Measurements from ENCODE around the gene KIAA0040.

KIAA0040 gene

DNA sequence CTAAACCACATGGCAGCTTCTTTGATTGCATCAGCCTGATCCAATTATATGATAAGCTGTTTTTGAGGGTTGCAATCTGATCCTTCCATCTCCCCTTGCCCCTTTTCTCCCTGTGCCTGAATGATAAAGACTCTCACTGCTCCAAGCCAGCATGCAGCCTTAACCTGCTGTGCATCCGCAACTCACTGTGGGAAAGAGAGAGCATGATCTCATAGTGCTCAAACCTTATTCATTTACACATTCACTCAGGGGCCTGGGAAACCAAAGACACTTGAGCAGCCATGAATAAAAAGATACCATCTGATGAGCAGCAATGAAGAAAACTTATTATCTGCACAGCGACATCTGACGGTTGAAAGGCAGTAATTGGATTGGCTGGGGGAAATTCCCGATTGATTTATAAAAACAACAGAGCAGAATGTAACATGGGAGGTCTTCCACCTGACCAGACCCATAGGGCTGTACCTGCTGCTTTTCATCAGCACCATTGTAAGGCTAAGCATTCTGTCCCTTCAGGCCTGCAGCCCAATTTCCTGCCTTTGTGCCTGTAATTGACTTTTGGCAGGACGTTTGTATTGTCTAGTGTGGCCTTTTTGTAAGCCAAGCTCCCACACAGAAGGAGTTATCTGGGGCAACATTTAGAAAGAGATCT lies 62.5 kb downstream of the KIAA0040 start:
- DNase-seq (ENCODE audit: low read depth): peak; percentile 22
- H3K4me3 ChIP-seq (ENCODE audit: control insufficient read depth, low read depth, low read length): no peak overlapping the region
- TF ChIP-seq, protein P1, sequence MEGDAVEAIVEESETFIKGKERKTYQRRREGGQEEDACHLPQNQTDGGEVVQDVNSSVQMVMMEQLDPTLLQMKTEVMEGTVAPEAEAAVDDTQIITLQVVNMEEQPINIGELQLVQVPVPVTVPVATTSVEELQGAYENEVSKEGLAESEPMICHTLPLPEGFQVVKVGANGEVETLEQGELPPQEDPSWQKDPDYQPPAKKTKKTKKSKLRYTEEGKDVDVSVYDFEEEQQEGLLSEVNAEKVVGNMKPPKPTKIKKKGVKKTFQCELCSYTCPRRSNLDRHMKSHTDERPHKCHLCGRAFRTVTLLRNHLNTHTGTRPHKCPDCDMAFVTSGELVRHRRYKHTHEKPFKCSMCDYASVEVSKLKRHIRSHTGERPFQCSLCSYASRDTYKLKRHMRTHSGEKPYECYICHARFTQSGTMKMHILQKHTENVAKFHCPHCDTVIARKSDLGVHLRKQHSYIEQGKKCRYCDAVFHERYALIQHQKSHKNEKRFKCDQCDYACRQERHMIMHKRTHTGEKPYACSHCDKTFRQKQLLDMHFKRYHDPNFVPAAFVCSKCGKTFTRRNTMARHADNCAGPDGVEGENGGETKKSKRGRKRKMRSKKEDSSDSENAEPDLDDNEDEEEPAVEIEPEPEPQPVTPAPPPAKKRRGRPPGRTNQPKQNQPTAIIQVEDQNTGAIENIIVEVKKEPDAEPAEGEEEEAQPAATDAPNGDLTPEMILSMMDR (conservative IDR thresholded peaks at IDR 0.05; ENCODE audit: control insufficient read depth, insufficient read depth, low read depth, low read length): no peak

DNA sequence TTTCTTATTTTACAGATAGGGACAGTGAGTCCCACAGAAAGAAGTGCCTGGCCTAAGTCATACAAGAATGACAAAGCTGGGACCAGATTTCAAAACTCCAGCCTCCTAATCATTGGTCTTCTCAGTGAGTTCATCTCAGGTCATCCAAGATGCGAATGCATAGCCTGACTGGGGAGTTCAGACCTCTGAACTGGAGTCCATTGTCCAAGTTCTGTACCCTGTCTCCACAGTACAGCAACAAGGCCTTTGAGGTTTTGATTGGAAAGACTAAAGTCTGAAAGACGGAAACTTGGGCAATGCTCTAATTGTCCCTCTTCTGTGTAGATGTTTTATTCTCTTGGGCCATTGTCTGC lies 63.0 kb downstream of the KIAA0040 start:
- TF ChIP-seq, protein P1 (conservative IDR thresholded peaks at IDR 0.05; ENCODE audit: control insufficient read depth, insufficient read depth, low read depth, low read length): no peak
- no peak for DNase-seq (ENCODE audit: low read depth)
- no peak overlapping the region for H3K4me3 ChIP-seq (ENCODE audit: control insufficient read depth, low read depth, low read length)

DNA sequence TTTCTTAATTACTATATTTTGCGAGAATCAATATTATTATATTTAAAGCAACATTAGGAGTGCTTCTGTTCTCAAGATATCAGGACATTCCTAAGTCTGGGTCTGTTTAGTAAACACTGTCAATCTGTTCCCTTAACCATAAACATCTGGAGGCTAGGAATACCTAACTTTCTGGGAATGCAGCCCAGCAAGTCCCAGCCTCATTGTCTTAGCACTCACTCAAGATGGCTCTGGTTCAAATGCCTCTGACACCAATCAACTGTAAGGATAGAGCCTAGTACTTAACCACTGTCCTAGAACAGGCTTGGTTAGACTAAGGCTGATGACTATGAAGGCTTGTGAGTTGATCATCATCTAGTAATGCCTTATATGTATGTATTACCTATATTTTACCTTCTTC lies 63.4 kb downstream of the KIAA0040 start:
- H3K4me3 ChIP-seq (ENCODE audit: control insufficient read depth, low read depth, low read length): no peak overlapping the region
- TF ChIP-seq, protein P1 (conservative IDR thresholded peaks at IDR 0.05; ENCODE audit: control insufficient read depth, insufficient read depth, low read depth, low read length): no peak
- DNase-seq (ENCODE audit: low read depth): peak; percentile 89

DNA sequence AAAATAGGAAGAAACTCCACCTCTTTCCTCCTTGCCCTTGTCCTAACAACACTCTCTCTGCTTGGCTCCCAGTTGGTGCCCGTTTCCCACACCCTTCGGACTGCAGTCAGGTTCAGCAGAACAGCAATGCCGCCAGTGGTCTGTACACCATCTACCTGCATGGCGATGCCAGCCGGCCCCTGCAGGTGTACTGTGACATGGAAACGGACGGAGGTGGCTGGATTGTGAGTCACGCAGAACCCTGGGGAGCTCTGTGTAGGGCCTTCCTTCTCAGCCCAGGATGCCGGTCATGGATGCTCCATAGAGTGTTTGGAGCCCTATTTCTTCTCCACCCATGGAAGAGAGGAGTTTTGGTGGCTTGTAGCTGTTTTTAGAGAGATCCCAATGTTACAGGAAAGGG lies 64.1 kb downstream of the KIAA0040 start:
- DNase-seq (ENCODE audit: low read depth): no peak
- no peak overlapping the region for H3K4me3 ChIP-seq (ENCODE audit: control insufficient read depth, low read depth, low read length)
- TF ChIP-seq, protein P1 (conservative IDR thresholded peaks at IDR 0.05; ENCODE audit: control insufficient read depth, insufficient read depth, low read depth, low read length): no peak

DNA sequence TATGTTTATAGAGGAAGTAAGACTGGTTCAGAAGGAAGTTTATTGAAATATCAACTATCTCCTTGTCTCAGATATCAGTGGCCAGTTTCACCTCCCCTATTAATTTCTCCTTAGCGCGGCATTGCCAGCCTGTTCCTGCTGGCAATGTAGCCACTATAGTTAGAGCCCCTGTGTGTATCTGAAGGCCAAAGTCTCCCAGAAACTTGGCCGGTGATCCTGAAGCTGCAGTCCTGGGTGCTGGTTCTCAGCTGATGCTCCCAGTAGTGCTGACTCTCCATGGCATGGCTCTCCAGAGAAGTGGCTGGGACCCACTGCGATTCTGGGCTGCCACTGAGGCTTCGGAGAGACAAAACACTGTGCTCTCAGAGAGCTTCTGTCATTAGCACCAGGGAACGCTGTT lies 65.0 kb downstream of the KIAA0040 start:
- H3K4me3 ChIP-seq (ENCODE audit: control insufficient read depth, low read depth, low read length): no peak overlapping the region
- TF ChIP-seq, protein P1 (conservative IDR thresholded peaks at IDR 0.05; ENCODE audit: control insufficient read depth, insufficient read depth, low read depth, low read length): no peak
- DNase-seq (ENCODE audit: low read depth): no peak

DNA sequence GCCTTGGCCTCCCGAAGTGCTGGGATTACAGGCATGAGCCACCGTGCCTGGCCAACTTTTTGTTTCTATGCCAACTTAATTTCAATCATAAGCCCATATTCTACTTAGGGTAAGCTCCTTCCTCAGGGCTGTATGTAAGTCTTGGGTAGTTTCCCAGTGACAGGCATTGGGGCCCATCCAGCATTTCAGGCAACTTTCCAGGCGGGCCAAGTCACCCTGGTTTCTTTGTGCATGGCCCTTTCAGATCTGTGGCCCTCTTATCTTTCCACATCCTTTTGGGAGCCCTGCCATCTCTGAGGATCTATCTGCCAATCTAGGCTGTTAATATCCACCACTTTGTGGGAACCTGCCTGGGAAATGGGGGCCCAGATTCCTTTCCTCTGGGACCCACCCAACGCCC lies 66.2 kb downstream of the KIAA0040 start:
- TF ChIP-seq, protein P1 (conservative IDR thresholded peaks at IDR 0.05; ENCODE audit: control insufficient read depth, insufficient read depth, low read depth, low read length): no peak
- H3K4me3 ChIP-seq (ENCODE audit: control insufficient read depth, low read depth, low read length): no peak overlapping the region
- no peak for DNase-seq (ENCODE audit: low read depth)

DNA sequence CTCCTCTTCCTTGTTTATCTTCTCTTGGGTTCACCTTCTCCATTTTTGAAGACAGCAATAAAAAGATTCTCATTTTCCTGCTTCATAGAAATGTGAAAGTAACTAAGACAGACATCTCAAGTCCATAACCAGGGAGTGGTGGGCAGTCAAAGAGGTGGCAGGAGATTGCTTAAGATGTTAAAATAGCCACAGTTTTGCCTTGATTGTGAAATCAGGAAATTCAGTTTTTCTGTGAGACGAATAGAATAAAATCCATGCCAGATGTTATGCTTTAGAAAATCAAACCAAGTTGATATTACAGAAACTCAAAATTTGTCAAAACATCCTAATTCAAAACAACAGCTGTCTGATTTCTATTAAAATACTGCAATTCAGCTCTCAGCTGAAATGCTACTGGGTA lies 67.7 kb downstream of the KIAA0040 start:
- no peak overlapping the region for H3K4me3 ChIP-seq (ENCODE audit: control insufficient read depth, low read depth, low read length)
- TF ChIP-seq, protein P1 (conservative IDR thresholded peaks at IDR 0.05; ENCODE audit: control insufficient read depth, insufficient read depth, low read depth, low read length): no peak
- DNase-seq (ENCODE audit: low read depth): no peak

Data from fibroblast of mammary gland (primary cell).